ENCODE measurements around the gene ABHD18. TPM values are rescaled to one million over a fixed set of nuclear protein-coding genes. Genes with fewer than 3 reads are reported as not detected.

The ABHD18 gene
- total RNA-seq, 1 experiment from 2014 or later, result 16.3 TPM

GRCh38 chr4:128031756-128032384 lies 66.7 kb downstream of the ABHD18 start:
- no peak overlapping the region for H3K23ac ChIP-seq (ENCODE audit: insufficient read length, low read depth, low read length)
- H3K4me2 ChIP-seq (ENCODE audit: insufficient read depth, insufficient read length, low read length), result no peak overlapping the region
- no peak overlapping the region for H2BK120ac ChIP-seq (ENCODE audit: low read depth, low read length, poor library complexity, severe bottlenecking)
- Mint-ChIP-seq H3K36me3 (ENCODE audit: insufficient read depth in 1 of 3, low read depth in 3 of 3) (peaks cover 3 to 23% (median 12%) of the 10 kb centered on the region in 3 experiments; a peak in 5 of 7 replicates), H3K27me3 (ENCODE audit: low read depth) (no peaks in the 10 kb centered on the region), H3K4me1 (no peaks in the 10 kb centered on the region), H3K27ac (no peak overlapping the region), H3K9me3 (no peaks in the 10 kb centered on the region), H3K4me3 (no peak overlapping the region)
- H2BK12ac ChIP-seq (ENCODE audit: insufficient read length, low read depth, low read length), result no peak overlapping the region
- no peak overlapping the region for H4K8ac ChIP-seq (replicated peaks; ENCODE audit: insufficient read length, low read depth, low read length)
- H2AFZ ChIP-seq (ENCODE audit: low read length), result no peak overlapping the region
- no peak overlapping the region for H3K14ac ChIP-seq (ENCODE audit: insufficient read depth, low read length)
- H3K79me1 ChIP-seq (ENCODE audit: insufficient read depth, low read depth, low read length, poor library complexity, severe bottlenecking), result no peaks in the 10 kb centered on the region
- no peak overlapping the region for H3T11ph ChIP-seq (ENCODE audit: low read length)
- no peak overlapping the region for H3K9ac ChIP-seq (ENCODE audit: extremely low read depth, insufficient read length, low read length)
- H2BK15ac ChIP-seq (ENCODE audit: low read depth, low read length), result no peak overlapping the region
- H3K9me3 ChIP-seq (ENCODE audit: control insufficient read depth, low read depth, low read length), result no peaks in the 10 kb centered on the region
- H3K79me2 ChIP-seq (ENCODE audit: insufficient read depth, low read length), result no peaks in the 10 kb centered on the region
- H4K5ac ChIP-seq (ENCODE audit: insufficient read length, low read depth, low read length), result no peak overlapping the region
- TF ChIP-seq CTCF (conservative IDR thresholded peaks at IDR 0.05), result no peak
- H2BK20ac ChIP-seq (ENCODE audit: low read depth, low read length, poor library complexity, severe bottlenecking), result no peak overlapping the region
- no peaks in the 10 kb centered on the region for H3K27me3 ChIP-seq (ENCODE audit: insufficient read depth, low read length)
- no peak overlapping the region for H3K27ac ChIP-seq (ENCODE audit: insufficient read length, low read depth, low read length)
- H2BK5ac ChIP-seq (ENCODE audit: insufficient read length, low read length), result no peak overlapping the region
- no peak overlapping the region for H3K56ac ChIP-seq (ENCODE audit: insufficient read length, low read depth, low read length)
- H3K4me1 ChIP-seq (ENCODE audit: insufficient read depth, low read length), result no peaks in the 10 kb centered on the region
- no peak for DNase-seq
- no peaks in the 10 kb centered on the region for H4K20me1 ChIP-seq (ENCODE audit: control insufficient read depth, insufficient read depth, insufficient read length)
- H4K91ac ChIP-seq (ENCODE audit: insufficient read length, low read depth, low read length), result no peak overlapping the region
- H3K23me2 ChIP-seq (ENCODE audit: insufficient read length, low read depth, low read length, poor library complexity, severe bottlenecking), result no peaks in the 10 kb centered on the region
- WGBS (ENCODE audit: extremely low coverage, insufficient read length, low lambda C conversion rate), result no CpG with 5 or more reads among the region's 3 CpGs
- H3K4ac ChIP-seq (ENCODE audit: low read depth, low read length), result no peak overlapping the region
- no peak overlapping the region for H3K18ac ChIP-seq (ENCODE audit: insufficient read length, low read depth, low read length)
- no peak overlapping the region for H2AK5ac ChIP-seq (ENCODE audit: insufficient read length, low read length)
